Measurements from ENCODE around the gene IDI1.

The IDI1 gene

GRCh38 chr10:996031-996430, 52.9 kb downstream of the IDI1 start:
- no peaks in the 10 kb centered on the region for H3K27me3 ChIP-seq (ENCODE audit: insufficient read depth, poor library complexity, severe bottlenecking)

GRCh38 chr10:995559-995926, 53.4 kb downstream of the IDI1 start:
- no peak overlapping the region for H3K27ac ChIP-seq (replicated peaks)
- TF ChIP-seq REST (IDR thresholded peaks at IDR 0.05; ENCODE audit: insufficient replicate concordance, low read depth) (no peak), SPI1 (IDR thresholded peaks at IDR 0.05; ENCODE audit: borderline replicate concordance, low read depth) (no peak), CTCF (IDR thresholded peaks at IDR 0.05; ENCODE audit: insufficient read depth, low read length) (no peak), POLR2AphosphoS5 (IDR thresholded peaks at IDR 0.05; ENCODE audit: low read depth) (no peak), GABPA (IDR thresholded peaks at IDR 0.05; ENCODE audit: low read depth) (no peak)
- no peak for DNase-seq (ENCODE audit: low read depth in 1 of 2, low spot score in 1 of 2)
- no peaks in the 10 kb centered on the region for H3K27me3 ChIP-seq (ENCODE audit: insufficient read depth, poor library complexity, severe bottlenecking)
- H3K4me3 ChIP-seq (replicated peaks; ENCODE audit: insufficient read depth, low read length), result no peak overlapping the region

More at GRCh38 chr10:996031-996430, 52.9 kb downstream of the IDI1 start:
- TF ChIP-seq POLR2AphosphoS5 (IDR thresholded peaks at IDR 0.05; ENCODE audit: low read depth) (no peak), REST (IDR thresholded peaks at IDR 0.05; ENCODE audit: insufficient replicate concordance, low read depth) (no peak), CTCF (IDR thresholded peaks at IDR 0.05; ENCODE audit: insufficient read depth, low read length) (no peak), GABPA (IDR thresholded peaks at IDR 0.05; ENCODE audit: low read depth) (no peak), SPI1 (IDR thresholded peaks at IDR 0.05; ENCODE audit: borderline replicate concordance, low read depth) (no peak)
- DNase-seq (ENCODE audit: low read depth in 1 of 2, low spot score in 1 of 2), result no peak
- Histone ChIP-seq H3K4me3 (replicated peaks; ENCODE audit: insufficient read depth, low read length) (no peak overlapping the region), H3K27ac (replicated peaks) (no peak overlapping the region)

- Histone ChIP-seq H3K27me3 (ENCODE audit: insufficient read depth, poor library complexity, severe bottlenecking) (no peaks in the 10 kb centered on the region), H3K4me3 (replicated peaks; ENCODE audit: insufficient read depth, low read length) (no peak overlapping the region), H3K27ac (replicated peaks) (no peak overlapping the region)
- no peak for TF ChIP-seq SPI1 (IDR thresholded peaks at IDR 0.05; ENCODE audit: borderline replicate concordance, low read depth)
- no peak for TF ChIP-seq POLR2AphosphoS5 (IDR thresholded peaks at IDR 0.05; ENCODE audit: low read depth)
- no peak for DNase-seq (ENCODE audit: low read depth in 1 of 2, low spot score in 1 of 2)
Measured at GRCh38 chr10:994836-995558, 53.9 kb downstream of the IDI1 start.

GRCh38 chr10:992871-993270, 56.0 kb downstream of the IDI1 start:
- DNase-seq (ENCODE audit: low read depth in 1 of 2, low spot score in 1 of 2), result no peak
- Histone ChIP-seq H3K27ac (replicated peaks) (no peak overlapping the region), H3K4me3 (replicated peaks; ENCODE audit: insufficient read depth, low read length) (no peak overlapping the region), H3K27me3 (ENCODE audit: insufficient read depth, poor library complexity, severe bottlenecking) (no peaks in the 10 kb centered on the region)
- no peak for TF ChIP-seq CTCF (IDR thresholded peaks at IDR 0.05; ENCODE audit: insufficient read depth, low read length)
- no peak for TF ChIP-seq SPI1 (IDR thresholded peaks at IDR 0.05; ENCODE audit: borderline replicate concordance, low read depth)
- no peak for TF ChIP-seq GABPA (IDR thresholded peaks at IDR 0.05; ENCODE audit: low read depth)
- TF ChIP-seq POLR2AphosphoS5 (IDR thresholded peaks at IDR 0.05; ENCODE audit: low read depth), result no peak
- TF ChIP-seq REST (IDR thresholded peaks at IDR 0.05; ENCODE audit: insufficient replicate concordance, low read depth), result no peak

Data from HL-60 (cell line).